ENCODE results near the gene PUSL1.
"Not testable (repeated sequence)": the region's sequence is repeated elsewhere in the genome, so short reads cannot be mapped to it uniquely, and the experiment has no call there.

PUSL1 gene

DNA sequence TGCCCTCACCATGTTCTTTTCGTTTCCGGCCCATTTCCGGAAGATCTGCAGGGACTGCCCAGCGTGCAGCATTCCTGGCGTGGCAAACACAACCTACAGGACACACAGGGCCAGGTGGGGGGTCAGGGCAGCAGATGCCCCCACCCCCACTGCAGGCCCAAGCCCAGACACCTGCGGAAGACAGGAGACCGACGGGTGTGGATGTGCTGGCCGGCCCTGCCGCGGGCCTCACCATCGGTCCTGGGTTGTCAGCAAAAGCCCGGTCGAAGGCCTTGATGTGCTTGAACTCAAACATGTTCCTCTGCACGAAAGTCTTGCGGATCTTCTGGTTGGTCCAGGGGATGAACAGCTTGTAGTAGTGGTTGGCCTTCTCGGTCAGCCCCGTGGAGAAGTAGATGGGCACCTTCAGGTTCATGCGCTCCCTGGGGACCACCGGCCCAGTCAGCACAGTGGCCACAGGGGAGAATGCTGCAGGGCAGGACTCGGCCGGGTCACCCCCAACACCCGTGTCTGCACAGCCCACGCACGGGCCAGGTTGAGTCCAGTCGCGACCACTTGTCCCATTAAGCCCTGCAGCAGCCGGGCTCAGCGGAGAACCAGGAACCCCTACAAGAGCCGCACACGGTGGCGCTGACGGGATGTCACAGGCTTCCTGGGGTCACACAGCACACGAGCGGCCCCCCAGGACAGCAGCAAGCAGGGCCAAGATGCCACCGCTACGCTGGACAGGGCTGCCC, 5.3 kb downstream of the PUSL1 start:
- TF ChIP-seq, protein P1, sequence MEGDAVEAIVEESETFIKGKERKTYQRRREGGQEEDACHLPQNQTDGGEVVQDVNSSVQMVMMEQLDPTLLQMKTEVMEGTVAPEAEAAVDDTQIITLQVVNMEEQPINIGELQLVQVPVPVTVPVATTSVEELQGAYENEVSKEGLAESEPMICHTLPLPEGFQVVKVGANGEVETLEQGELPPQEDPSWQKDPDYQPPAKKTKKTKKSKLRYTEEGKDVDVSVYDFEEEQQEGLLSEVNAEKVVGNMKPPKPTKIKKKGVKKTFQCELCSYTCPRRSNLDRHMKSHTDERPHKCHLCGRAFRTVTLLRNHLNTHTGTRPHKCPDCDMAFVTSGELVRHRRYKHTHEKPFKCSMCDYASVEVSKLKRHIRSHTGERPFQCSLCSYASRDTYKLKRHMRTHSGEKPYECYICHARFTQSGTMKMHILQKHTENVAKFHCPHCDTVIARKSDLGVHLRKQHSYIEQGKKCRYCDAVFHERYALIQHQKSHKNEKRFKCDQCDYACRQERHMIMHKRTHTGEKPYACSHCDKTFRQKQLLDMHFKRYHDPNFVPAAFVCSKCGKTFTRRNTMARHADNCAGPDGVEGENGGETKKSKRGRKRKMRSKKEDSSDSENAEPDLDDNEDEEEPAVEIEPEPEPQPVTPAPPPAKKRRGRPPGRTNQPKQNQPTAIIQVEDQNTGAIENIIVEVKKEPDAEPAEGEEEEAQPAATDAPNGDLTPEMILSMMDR (IDR thresholded peaks at IDR 0.05; ENCODE audit: extremely low read depth, missing control alignments) = no peak
- DNase-seq (ENCODE audit: low spot score) = no peak

DNA sequence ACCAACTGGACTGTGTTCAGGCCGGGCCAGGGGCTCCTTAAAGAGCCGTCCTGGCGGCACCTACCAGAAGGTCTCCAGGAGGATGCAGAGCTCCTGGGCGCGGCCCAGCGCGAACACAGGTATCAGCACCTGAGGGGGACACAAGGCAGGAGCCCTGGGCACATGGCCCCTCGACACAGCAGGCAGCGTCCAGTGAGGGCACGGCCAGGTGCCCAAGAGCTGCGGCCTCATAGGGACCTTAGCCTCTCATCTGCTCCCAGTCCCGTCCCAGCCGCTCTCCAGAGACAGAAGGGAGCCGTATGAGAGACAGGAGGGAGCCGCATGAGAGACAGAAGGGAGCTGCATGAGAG, 5.8 kb downstream of the PUSL1 start:
- no peak for DNase-seq (ENCODE audit: low spot score)
- TF ChIP-seq, protein P1 (IDR thresholded peaks at IDR 0.05; ENCODE audit: extremely low read depth, missing control alignments) = no peak

DNA sequence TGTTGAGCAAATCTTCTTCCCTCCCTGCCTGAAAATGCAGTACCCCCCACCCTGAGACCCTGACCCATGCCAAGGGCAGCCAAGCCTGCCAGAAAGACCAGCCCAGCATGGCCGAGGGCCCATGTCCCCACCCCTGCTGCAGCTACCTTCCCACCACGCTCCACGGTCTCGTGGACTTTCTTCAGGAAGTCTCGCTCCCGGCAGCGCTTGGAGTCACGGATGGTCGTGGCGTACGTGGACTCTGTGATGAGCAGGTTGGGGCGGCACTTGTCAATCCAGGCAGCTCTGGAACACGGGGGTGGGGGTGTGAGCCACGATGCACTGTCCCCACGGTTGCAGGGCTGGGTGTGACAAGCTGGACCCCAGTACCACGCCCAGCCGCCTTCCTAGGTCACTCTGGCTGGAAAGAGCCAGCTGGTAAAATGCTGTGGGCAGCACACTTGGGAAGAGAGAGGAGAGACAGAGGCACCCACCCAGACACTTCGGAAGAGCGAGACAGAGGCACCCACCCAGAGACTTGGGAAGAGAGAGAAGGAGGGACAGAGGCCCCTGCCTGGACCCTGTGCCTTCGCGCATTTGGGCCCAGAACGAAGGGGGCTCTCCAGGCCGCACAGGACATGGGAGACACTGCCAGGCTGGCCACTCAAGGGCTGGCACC, 6.4 kb downstream of the PUSL1 start:
- no peak for DNase-seq (ENCODE audit: low spot score)
- TF ChIP-seq, protein P1 (IDR thresholded peaks at IDR 0.05; ENCODE audit: extremely low read depth, missing control alignments) = no peak

DNA sequence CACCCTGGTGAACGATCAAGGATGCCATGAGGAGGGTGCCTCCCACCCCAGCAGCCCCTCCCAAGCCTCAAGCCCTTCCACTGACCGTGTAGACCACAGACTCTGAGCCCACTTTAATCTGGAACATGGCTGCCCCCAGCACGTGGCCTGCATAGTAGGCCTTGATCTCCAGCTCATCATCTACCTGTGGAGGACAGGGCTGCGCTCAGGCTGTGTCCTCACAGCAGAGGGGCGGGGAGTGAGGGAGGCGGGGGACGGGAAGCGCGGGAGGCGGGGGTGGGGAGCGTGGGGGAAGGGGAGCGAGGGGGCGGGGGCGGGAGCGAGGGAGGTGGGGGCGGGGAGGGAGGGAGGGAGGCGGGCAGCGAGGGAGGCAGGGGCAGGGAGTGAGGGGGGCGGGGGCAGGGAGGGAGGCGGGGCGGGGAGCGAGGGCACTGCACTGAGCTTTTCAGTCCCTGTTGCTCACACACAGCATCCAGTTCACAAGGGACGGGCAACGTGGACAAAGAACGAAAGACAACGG, 7.1 kb downstream of the PUSL1 start:
- no peak for DNase-seq (ENCODE audit: low spot score)
- TF ChIP-seq, protein P1 (IDR thresholded peaks at IDR 0.05; ENCODE audit: extremely low read depth, missing control alignments) = no peak

DNA sequence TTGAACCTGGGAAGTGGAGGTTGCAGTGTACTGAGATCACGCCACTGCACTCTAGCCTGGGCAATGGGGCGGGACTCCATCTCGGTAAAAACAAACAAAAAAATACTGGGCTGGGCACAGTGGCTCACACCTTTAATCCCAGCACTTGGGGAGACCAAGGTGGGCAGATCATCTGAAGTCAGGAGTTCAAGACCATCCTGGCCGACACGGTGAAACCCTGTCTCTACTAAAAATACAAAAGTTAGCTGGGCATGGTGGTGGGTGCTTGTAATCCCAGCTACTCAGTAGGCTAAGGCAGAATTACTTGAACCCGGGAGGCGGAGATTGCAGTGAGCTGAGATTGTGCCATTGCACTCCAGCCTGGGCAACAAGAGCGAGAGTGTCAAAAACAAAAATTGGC, 7.8 kb downstream of the PUSL1 start:
- not testable (repeated sequence) for DNase-seq (ENCODE audit: low spot score)

DNA sequence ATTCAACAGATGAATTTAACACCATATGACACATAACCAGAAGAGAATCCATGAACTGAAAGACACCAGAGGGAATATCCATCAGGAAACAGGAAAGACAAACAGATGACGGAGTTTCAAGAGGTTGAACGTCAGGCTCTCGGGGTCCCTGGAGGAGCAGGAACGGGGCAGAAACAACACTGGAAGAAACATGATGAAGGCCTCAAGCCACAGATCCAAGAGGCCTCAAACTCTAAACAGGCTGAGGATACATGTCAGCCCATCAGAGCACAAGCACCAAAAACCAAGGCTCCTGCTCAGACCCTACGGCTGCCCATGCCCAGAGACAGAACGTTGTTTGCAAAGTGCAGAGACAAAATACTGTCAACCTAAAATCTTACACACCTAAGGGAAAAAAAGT, 9.0 kb downstream of the PUSL1 start:
- TF ChIP-seq, protein P1 (IDR thresholded peaks at IDR 0.05; ENCODE audit: extremely low read depth, missing control alignments) = no peak
- no peak for DNase-seq (ENCODE audit: low spot score)

DNA sequence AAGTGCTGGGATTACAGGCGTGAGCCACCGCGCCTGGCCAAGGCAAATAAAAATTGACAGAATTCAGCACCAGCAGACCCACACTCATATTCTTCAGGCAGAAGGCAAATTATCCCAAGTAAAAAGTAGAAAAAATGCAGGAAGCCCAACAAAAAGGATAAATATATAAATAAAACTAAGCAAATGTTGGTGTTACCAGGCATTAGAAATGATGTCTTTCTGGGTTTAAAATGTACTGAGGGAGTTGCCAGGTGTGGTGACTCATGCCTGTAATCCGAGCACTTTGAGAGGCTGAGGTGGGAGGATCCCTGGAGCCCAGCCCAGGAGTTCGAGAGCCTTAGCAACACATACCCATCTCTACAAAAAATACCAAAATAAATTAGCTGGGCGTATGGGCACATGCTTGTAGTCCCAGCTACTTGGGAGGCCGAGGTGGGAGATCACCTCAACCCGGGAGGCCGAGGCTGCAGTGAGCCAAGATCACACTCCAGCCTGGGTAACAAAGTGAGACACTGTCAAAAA, 9.8 kb downstream of the PUSL1 start:
- no peak for DNase-seq (ENCODE audit: low spot score)
- TF ChIP-seq, protein P1 (IDR thresholded peaks at IDR 0.05; ENCODE audit: extremely low read depth, missing control alignments) = no peak

Measured in GM20000 (cell line).